ENCODE results near the gene POFUT1. TPM values are rescaled to one million over a fixed set of nuclear protein-coding genes. Genes with fewer than 3 reads are reported as not detected.

POFUT1 gene
- total and polyA plus RNA-seq, 9 of the 15 experiments (the other 6 are each of a cell fraction or from before 2014, with no cell fraction given): 3.5 to 44.7 (median 23.5) TPM

DNA sequence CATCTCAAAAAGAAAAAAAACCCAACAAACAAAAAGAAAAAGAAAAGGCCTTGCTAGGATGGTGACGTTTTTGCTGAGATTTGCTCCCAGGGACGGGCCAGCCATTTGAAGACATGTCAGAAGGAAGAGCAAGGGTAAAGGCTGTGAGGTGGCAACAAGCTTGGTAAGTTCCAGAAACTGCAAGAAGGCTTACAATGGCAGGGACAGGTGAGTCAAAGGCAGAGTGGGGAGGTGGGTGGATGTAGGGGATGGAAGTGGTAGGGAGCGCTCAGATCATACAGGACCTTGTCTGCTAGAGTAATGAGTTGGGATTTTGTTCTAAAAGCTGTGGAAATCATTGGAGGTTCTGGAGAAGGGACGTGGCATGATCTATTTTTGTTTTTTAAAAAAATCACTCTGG lies 74.0 kb downstream of the POFUT1 start:
- H3K9ac ChIP-seq (ENCODE audit: insufficient read depth in 1 of 2, low read depth in 2 of 2, low read length in 2 of 2): no peak overlapping the region
- peaks cover 7% of the 10 kb centered on the region; the same call in 1 of the 3 replicates for H3K79me2 ChIP-seq (ENCODE audit: control insufficient read depth, insufficient read depth, low read length)
- peaks cover 4% of the 10 kb centered on the region; the same call in 1 of the 3 replicates for H3K36me3 ChIP-seq (ENCODE audit: control insufficient read depth, insufficient read depth, low read length)
- no peak overlapping the region for H3K4me3 ChIP-seq
- no peaks in the 10 kb centered on the region for H3K27me3 ChIP-seq (ENCODE audit: control insufficient read depth in 2 of 2, insufficient read depth in 2 of 2, low read length in 2 of 2)
- no peak for DNase-seq (ENCODE audit: extremely low read depth in 1 of 4, low spot score in 3 of 4)
- no peaks in the 10 kb centered on the region for H3K9me1 ChIP-seq (ENCODE audit: control insufficient read depth, insufficient read depth, low read length)
- FAIRE-seq: no peak
- H2AFZ ChIP-seq (ENCODE audit: low read depth, low read length): no peak overlapping the region
- H4K20me1 ChIP-seq (replicated peaks; ENCODE audit: control insufficient read depth, insufficient read depth, low read length): peaks cover 17% of the 10 kb centered on the region
- intact Hi-C loops (cut with micrococcal nuclease): no loop called here
- ATAC-seq: no peak
- ChIA-PET CTCF (ENCODE audit: low intra/inter-chr PET ratio) (no interaction called here), POLR2A (interaction anchor here (0.6 kb wide), 1 partner anchor 147 kb away, joined by 3 read pairs; no protein-coding TSS in a partner anchor)
- no peaks in the 10 kb centered on the region for H3K9me3 ChIP-seq (replicated peaks; ENCODE audit: control insufficient read depth, insufficient read depth, low read depth, low read length)
- no peak overlapping the region for H3K27ac ChIP-seq (ENCODE audit: extremely low read depth, low read depth, low read length)
- BruUV-seq (replicated peaks): no TSS peak
- H3K4me2 ChIP-seq (ENCODE audit: insufficient read depth, low read length): no peak overlapping the region
- WGBS (ENCODE audit: insufficient coverage, low coverage, missing lambda C conversion rate): 56% methylated on average over 4 of the region's 4 CpGs
- peaks cover 10 to 27% of the 10 kb centered on the region in 2 experiments for H3K4me1 ChIP-seq (replicated peaks in 1 of 2; ENCODE audit: control insufficient read depth in 2 of 2, insufficient read depth in 2 of 2, low read length in 2 of 2)
- no peak for TF ChIP-seq PCBP1 (IDR thresholded peaks at IDR 0.05; ENCODE audit: low read depth, low read length, poor library complexity, severe bottlenecking)
- no peak for TF ChIP-seq RBM14 (IDR thresholded peaks at IDR 0.05; ENCODE audit: borderline replicate concordance, insufficient read depth, low read depth, low read length)
- no peak for TF ChIP-seq PRMT5 (CRISPR knock-in tag; IDR thresholded peaks at IDR 0.05)
- no peak for TF ChIP-seq TFAP4 (CRISPR knock-in tag; IDR thresholded peaks at IDR 0.05; ENCODE audit: borderline replicate concordance)
- TF ChIP-seq ETV1 (tag; conservative IDR thresholded peaks at IDR 0.05; ENCODE audit: low read depth): no peak
- no peak for TF ChIP-seq JUNB (CRISPR knock-in tag; conservative IDR thresholded peaks at IDR 0.05)
- no peak for TF ChIP-seq ATF4 (CRISPR knock-in tag; IDR thresholded peaks at IDR 0.05)
- TF ChIP-seq, protein P1, sequence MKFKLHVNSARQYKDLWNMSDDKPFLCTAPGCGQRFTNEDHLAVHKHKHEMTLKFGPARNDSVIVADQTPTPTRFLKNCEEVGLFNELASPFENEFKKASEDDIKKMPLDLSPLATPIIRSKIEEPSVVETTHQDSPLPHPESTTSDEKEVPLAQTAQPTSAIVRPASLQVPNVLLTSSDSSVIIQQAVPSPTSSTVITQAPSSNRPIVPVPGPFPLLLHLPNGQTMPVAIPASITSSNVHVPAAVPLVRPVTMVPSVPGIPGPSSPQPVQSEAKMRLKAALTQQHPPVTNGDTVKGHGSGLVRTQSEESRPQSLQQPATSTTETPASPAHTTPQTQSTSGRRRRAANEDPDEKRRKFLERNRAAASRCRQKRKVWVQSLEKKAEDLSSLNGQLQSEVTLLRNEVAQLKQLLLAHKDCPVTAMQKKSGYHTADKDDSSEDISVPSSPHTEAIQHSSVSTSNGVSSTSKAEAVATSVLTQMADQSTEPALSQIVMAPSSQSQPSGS (CRISPR knock-in tag; IDR thresholded peaks at IDR 0.05): no peak
- TF ChIP-seq POLR2H (tag; IDR thresholded peaks at IDR 0.05; ENCODE audit: low read depth): no peak
- TF ChIP-seq CTBP1 (IDR thresholded peaks at IDR 0.05; ENCODE audit: borderline replicate concordance): no peak
- TF ChIP-seq SMARCA4 (IDR thresholded peaks at IDR 0.05): no peak
- TF ChIP-seq SMARCC2 (IDR thresholded peaks at IDR 0.05; ENCODE audit: low read depth): no peak
- TF ChIP-seq ZNF830 (CRISPR knock-in tag; IDR thresholded peaks at IDR 0.05): no peak
- TF ChIP-seq ZNF707 (CRISPR knock-in tag; conservative IDR thresholded peaks at IDR 0.05): no peak
- TF ChIP-seq NCOA2 (IDR thresholded peaks at IDR 0.05; ENCODE audit: partially characterized antibody in 2 of 2): no peak
- TF ChIP-seq POLR2AphosphoS5 (IDR thresholded peaks at IDR 0.05; ENCODE audit: control insufficient read depth, insufficient read depth, low read depth, low read length): no peak
- TF ChIP-seq, protein P2, sequence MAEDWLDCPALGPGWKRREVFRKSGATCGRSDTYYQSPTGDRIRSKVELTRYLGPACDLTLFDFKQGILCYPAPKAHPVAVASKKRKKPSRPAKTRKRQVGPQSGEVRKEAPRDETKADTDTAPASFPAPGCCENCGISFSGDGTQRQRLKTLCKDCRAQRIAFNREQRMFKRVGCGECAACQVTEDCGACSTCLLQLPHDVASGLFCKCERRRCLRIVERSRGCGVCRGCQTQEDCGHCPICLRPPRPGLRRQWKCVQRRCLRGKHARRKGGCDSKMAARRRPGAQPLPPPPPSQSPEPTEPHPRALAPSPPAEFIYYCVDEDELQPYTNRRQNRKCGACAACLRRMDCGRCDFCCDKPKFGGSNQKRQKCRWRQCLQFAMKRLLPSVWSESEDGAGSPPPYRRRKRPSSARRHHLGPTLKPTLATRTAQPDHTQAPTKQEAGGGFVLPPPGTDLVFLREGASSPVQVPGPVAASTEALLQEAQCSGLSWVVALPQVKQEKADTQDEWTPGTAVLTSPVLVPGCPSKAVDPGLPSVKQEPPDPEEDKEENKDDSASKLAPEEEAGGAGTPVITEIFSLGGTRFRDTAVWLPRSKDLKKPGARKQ (CRISPR knock-in tag; IDR thresholded peaks at IDR 0.05): no peak
- in situ Hi-C loops (cut with MboI): no loop called here

All from K562 (cell line).